GM23338 (cell line): ENCODE data around the gene DYSF.

Experiments used
- CTCF ChIP-seq, 2 experiments: fragments of 200-600 bp in 1 of 2; sonication (generic) in 1 of 2; conservative IDR thresholded peaks; 2 replicates each; pipeline versions ENCODE4 v1.5.1 to v1.6.1; 2016 to 2017; ENCODE audit warnings: antibody characterized with exemption in 2 of 2, low read depth in 2 of 2, mild to moderate bottlenecking in 2 of 2, moderate library complexity in 1 of 2
- EZH2 ChIP-seq: fragments of 200-600 bp; sonication (generic); IDR thresholded peaks from one replicate; pipeline ENCODE4 v1.8.0; 2017; ENCODE audit warnings: antibody characterized with exemption, mild to moderate bottlenecking, low read depth; ENCODE audit not compliant: unreplicated experiment
- NANOG ChIP-seq: IDR thresholded peaks from 2 replicates; pipeline ENCODE4 v1.6.1; 2016; ENCODE audit warnings: antibody characterized with exemption, borderline replicate concordance
- POLR2AphosphoS5 ChIP-seq: IDR thresholded peaks from 2 replicates; pipeline ENCODE4 v1.6.1; 2016; ENCODE audit warnings: antibody characterized with exemption, low read depth
- REST ChIP-seq: IDR thresholded peaks from one replicate; pipeline ENCODE4 v1.6.1; 2018; ENCODE audit warnings: antibody characterized with exemption; ENCODE audit not compliant: unreplicated experiment

GRCh38 chr2:71689968-71690834 is 236.8 kb downstream of the DYSF start:
- TF ChIP-seq REST (no peak), POLR2AphosphoS5 (no peak), CTCF (conservative IDR thresholded peaks at IDR 0.05; ENCODE audit: low read depth in 2 of 2) (no peak), NANOG (no peak), EZH2 (no peak)
